ENCODE results near the gene AIG1. TPM values are rescaled to one million over a fixed set of nuclear protein-coding genes. Genes with fewer than 3 reads are reported as not detected.

The AIG1 gene
- total RNA-seq, 1 donor from 2014 or later = 35.2 TPM

DNA sequence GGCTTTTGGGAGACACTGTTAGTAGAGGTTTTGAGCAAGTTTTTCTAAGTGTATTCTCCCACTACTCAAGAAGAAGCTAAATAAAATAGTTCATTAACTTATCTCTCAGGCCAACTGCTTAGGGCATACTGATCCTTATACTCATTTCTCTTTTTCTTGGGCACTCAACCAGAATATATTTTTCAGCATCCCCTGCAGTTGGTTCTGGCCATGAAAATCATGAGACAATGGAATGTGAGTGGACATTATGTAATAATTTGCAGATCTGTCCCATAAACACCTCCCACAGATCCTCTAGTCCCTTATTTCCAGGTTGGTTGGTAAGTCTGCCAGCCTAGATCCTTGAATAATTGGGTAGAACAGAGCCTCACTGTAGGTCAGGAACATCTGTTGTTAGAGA, 136.7 kb downstream of the AIG1 start:
- Mint-ChIP-seq H3K27ac (ENCODE audit: unreplicated experiment) (no peak overlapping the region), H3K4me1 (ENCODE audit: low read depth, unreplicated experiment) (no peaks in the 10 kb centered on the region), H3K4me3 (ENCODE audit: unreplicated experiment) (no peak overlapping the region), H3K9me3 (ENCODE audit: unreplicated experiment) (no peaks in the 10 kb centered on the region), H3K27me3 (ENCODE audit: low read depth, unreplicated experiment) (no peaks in the 10 kb centered on the region), H3K36me3 (ENCODE audit: low read depth, unreplicated experiment) (peaks cover 13% of the 10 kb centered on the region)
- TF ChIP-seq EZH2 (IDR thresholded peaks at IDR 0.05; ENCODE audit: insufficient read depth, low read length) = no peak
- TF ChIP-seq, protein P1, sequence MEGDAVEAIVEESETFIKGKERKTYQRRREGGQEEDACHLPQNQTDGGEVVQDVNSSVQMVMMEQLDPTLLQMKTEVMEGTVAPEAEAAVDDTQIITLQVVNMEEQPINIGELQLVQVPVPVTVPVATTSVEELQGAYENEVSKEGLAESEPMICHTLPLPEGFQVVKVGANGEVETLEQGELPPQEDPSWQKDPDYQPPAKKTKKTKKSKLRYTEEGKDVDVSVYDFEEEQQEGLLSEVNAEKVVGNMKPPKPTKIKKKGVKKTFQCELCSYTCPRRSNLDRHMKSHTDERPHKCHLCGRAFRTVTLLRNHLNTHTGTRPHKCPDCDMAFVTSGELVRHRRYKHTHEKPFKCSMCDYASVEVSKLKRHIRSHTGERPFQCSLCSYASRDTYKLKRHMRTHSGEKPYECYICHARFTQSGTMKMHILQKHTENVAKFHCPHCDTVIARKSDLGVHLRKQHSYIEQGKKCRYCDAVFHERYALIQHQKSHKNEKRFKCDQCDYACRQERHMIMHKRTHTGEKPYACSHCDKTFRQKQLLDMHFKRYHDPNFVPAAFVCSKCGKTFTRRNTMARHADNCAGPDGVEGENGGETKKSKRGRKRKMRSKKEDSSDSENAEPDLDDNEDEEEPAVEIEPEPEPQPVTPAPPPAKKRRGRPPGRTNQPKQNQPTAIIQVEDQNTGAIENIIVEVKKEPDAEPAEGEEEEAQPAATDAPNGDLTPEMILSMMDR (IDR thresholded peaks at IDR 0.05; ENCODE audit: insufficient read depth, low read depth, low read length) = no peak
- Histone ChIP-seq H3K79me2 (ENCODE audit: insufficient read depth, low read length) (no peaks in the 10 kb centered on the region), H3K4me2 (ENCODE audit: low read length) (no peak overlapping the region), H3K27me3 (ENCODE audit: insufficient read depth, low read length) (no peaks in the 10 kb centered on the region), H3K9me3 (ENCODE audit: insufficient read depth, low read depth, low read length) (no peaks in the 10 kb centered on the region), H3K36me3 (ENCODE audit: insufficient read depth, low read length) (no peaks in the 10 kb centered on the region), H2AFZ (ENCODE audit: low read depth, low read length) (no peak overlapping the region), H4K20me1 (ENCODE audit: insufficient read depth, low read length) (no peaks in the 10 kb centered on the region), H3K27ac (ENCODE audit: low read depth, low read length) (no peak overlapping the region), H3K4me1 (ENCODE audit: insufficient read depth, low read length) (no peaks in the 10 kb centered on the region), H3K4me3 (ENCODE audit: insufficient read depth, low read depth, low read length) (no peak overlapping the region), H3K9ac (ENCODE audit: low read length) (no peak overlapping the region)
- FAIRE-seq (no peak), DNase-seq (ENCODE audit: low read depth) (peak; percentile 49)

DNA sequence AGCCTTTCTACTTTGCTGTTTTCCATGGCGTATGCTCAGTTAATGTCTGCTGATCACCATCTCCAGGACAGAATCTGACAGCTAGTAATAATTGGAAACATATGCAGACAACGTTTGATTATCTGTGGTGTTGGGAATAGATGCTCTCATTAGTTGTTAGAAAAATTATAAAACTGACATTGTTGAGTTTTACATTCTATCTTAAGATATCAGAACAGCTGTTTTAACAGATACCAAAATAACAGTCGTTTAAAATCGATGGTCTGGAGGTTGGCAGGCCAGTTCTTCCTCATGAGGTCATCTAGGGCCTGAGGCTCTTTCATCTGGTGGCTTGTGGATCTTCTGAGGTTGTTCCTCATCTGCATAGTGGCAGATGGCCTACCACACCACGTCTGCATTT, 137.6 kb downstream of the AIG1 start:
- Histone ChIP-seq H2AFZ (ENCODE audit: low read depth, low read length) (no peak overlapping the region), H3K79me2 (ENCODE audit: insufficient read depth, low read length) (no peaks in the 10 kb centered on the region), H3K9ac (ENCODE audit: low read length) (no peak overlapping the region), H3K36me3 (ENCODE audit: insufficient read depth, low read length) (no peaks in the 10 kb centered on the region), H3K4me1 (ENCODE audit: insufficient read depth, low read length) (no peaks in the 10 kb centered on the region), H3K9me3 (ENCODE audit: insufficient read depth, low read depth, low read length) (no peaks in the 10 kb centered on the region), H3K27me3 (ENCODE audit: insufficient read depth, low read length) (no peaks in the 10 kb centered on the region), H3K4me3 (ENCODE audit: insufficient read depth, low read depth, low read length) (no peak overlapping the region), H3K27ac (ENCODE audit: low read depth, low read length) (no peak overlapping the region), H3K4me2 (ENCODE audit: low read length) (no peak overlapping the region), H4K20me1 (ENCODE audit: insufficient read depth, low read length) (no peaks in the 10 kb centered on the region)
- TF ChIP-seq EZH2 (IDR thresholded peaks at IDR 0.05; ENCODE audit: insufficient read depth, low read length) = no peak
- TF ChIP-seq, protein P1 (IDR thresholded peaks at IDR 0.05; ENCODE audit: insufficient read depth, low read depth, low read length) = no peak
- H3K36me3 Mint-ChIP-seq (ENCODE audit: low read depth, unreplicated experiment) = peaks cover 19% of the 10 kb centered on the region
- H3K27ac Mint-ChIP-seq (ENCODE audit: unreplicated experiment) = no peak overlapping the region
- no peaks in the 10 kb centered on the region for H3K4me1 Mint-ChIP-seq (ENCODE audit: low read depth, unreplicated experiment)
- FAIRE-seq (no peak), DNase-seq (ENCODE audit: low read depth) (no peak)
- no peaks in the 10 kb centered on the region for H3K9me3 Mint-ChIP-seq (ENCODE audit: unreplicated experiment)
- H3K4me3 Mint-ChIP-seq (ENCODE audit: unreplicated experiment) = no peak overlapping the region
- no peaks in the 10 kb centered on the region for H3K27me3 Mint-ChIP-seq (ENCODE audit: low read depth, unreplicated experiment)

DNA sequence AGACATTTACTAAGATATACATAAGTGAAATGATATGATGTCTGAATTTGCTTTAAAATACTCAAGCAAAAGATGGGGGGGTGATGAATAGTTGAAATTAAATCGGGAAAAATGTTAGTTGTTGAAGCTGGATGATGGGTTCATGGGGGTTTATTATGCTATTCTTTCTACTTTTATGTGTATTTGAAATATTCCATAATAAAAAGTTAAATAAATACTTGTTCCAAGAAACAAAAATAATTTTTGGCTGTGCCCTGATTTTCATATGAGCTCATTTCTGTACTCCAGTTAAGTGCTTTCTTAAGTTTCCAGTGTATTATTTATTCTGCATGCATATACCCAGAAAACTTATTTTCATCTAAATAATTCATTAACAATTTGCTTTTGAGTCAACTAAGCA, 138.6 kb downstream of the AIG1 start:
- Mint-ChIP-seq H3K4me3 (ENCODE audit: unreplicated experiment) (no peak overlapping the region), H3K4me1 (ENCODE audit: low read depth, unreplicated experiment) (no peaks in the 10 kb centered on the region), H3K36me3 (ENCODE audit: low read depth, unreplicated experiment) (peaks cover 16% of the 10 kb centered on the region), H3K27me3 (ENCODE audit: low read depth, unreplicated experiment) (no peaks in the 10 kb centered on the region), H3K27ac (ENCODE audit: unreplicated experiment) (no peak overlapping the region), H3K9me3 (ENCODE audit: unreplicated experiment) (peaks cover 2% of the 10 kb centered on the region)
- Histone ChIP-seq H3K36me3 (ENCODE audit: insufficient read depth, low read length) (no peaks in the 10 kb centered on the region), H3K79me2 (ENCODE audit: insufficient read depth, low read length) (no peaks in the 10 kb centered on the region), H3K27ac (ENCODE audit: low read depth, low read length) (no peak overlapping the region), H3K4me1 (ENCODE audit: insufficient read depth, low read length) (no peaks in the 10 kb centered on the region), H3K4me2 (ENCODE audit: low read length) (no peak overlapping the region), H4K20me1 (ENCODE audit: insufficient read depth, low read length) (no peaks in the 10 kb centered on the region), H3K9me3 (ENCODE audit: insufficient read depth, low read depth, low read length) (no peaks in the 10 kb centered on the region), H2AFZ (ENCODE audit: low read depth, low read length) (no peak overlapping the region), H3K9ac (ENCODE audit: low read length) (no peak overlapping the region), H3K27me3 (ENCODE audit: insufficient read depth, low read length) (no peaks in the 10 kb centered on the region), H3K4me3 (ENCODE audit: insufficient read depth, low read depth, low read length) (no peak overlapping the region)
- TF ChIP-seq, protein P1 (IDR thresholded peaks at IDR 0.05; ENCODE audit: insufficient read depth, low read depth, low read length) = no peak
- TF ChIP-seq EZH2 (IDR thresholded peaks at IDR 0.05; ENCODE audit: insufficient read depth, low read length) = no peak
- FAIRE-seq (no peak), DNase-seq (ENCODE audit: low read depth) (no peak)
